ENCODE results near the gene CCDC187.

The CCDC187 gene

DNA sequence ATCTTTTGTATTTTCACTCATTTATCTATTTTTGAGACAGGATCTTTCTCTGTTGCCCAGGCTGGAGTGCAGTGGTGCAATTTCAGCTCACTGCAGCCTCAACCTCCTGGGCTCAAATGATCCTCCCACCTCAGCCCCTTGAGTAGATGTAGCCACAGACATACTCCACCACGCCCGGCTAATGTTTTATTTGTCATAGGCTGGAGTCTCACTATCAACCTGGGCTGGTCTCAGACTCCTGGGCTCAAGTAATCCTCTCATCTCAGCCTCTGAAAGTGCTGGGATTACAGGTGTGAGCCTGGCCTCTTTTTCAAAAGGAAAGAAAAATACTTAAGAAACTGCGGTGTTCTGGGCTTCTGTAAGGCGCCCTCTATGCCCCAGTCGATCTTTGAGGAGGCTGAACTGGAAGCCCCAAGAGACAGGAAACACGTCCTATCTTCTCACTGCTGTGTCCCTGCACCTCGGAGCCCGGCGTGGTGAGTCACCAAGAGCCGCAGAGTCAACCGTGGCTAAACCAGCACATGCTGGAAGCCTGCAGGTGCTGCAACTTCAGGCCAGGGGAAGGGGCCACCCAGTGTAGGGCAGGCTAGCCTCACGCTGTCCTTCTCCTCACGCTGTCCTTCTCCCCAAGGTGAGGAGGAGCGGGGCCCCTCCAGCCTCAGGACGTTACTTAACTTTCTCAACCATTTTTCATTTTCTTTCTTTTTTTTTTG lies 83.7 kb downstream of the CCDC187 start:
- DNase-seq, result no peak

GRCh38 chr9:136219276-136219675 lies 84.6 kb downstream of the CCDC187 start:
- DNase-seq, result no peak

- no peak for DNase-seq
Measured at GRCh38 chr9:136218673-136219072, 85.2 kb downstream of the CCDC187 start.

GRCh38 chr9:136218271-136218670 lies 85.6 kb downstream of the CCDC187 start:
- DNase-seq, result no peak

DNA sequence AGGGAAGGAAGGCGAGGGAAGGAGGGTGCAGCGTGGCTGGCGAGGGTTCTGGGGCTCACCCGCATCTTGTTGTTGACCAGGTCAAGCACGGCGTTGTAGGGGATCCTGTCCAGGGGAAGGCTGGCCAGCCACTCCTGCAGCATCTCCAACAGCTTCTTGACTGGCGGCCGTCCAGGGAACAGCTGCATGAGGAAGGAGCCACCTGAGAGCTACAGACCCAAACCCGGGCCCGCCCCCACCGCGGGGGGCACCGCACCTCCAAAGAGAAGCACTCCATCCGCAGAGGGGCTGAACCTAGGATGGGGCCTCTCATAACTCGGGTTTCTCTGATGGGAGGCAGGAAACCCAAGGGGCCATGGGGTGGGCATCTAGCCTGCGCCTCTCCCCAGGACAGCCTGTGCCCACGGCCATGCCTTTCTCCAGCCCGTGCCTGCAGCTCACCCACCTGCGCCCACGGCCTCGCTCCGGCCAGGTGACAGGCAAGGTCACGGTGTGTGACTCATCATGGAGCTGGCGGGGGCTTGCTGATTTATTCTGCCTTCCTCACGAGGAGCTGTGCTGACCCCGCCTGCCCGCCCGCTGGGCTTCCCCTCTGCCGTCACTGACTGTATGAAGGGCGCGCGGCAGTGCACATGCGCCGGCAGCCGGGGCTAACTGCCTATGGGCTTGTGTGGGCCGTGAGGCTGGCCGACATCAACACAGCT lies 87.2 kb downstream of the CCDC187 start:
- DNase-seq, result no peak

- no peak for DNase-seq
Measured at GRCh38 chr9:136213733-136214132, 90.2 kb downstream of the CCDC187 start.

GRCh38 chr9:136212345-136212950 lies 91.4 kb downstream of the CCDC187 start:
- no peak for DNase-seq

- no peak for DNase-seq
Measured at GRCh38 chr9:136211441-136212344, 92.2 kb downstream of the CCDC187 start.

DNA sequence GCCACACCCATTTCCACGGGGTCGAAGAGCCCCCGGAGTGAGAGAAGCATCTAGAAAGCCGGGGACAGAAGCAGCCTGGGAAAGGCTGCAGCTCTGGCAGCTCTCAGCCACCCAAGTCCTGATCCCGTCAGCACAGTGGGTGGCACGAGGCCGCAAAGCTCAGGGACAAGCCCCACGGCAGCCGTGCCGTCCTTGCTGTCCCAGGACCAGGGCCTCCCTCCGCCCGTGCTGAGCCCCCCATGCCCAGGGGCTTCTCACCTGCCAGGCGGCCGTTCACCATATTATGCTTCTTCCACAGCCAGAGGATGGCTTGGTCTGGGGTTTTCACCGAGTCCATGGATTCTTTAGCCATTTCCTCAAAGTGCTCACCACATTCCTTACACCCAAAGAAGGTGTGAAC lies 92.9 kb downstream of the CCDC187 start:
- DNase-seq, result no peak

GRCh38 chr9:136210276-136210675 lies 93.6 kb downstream of the CCDC187 start:
- no peak for DNase-seq

- no peak for DNase-seq
Measured at GRCh38 chr9:136209786-136210185, 94.1 kb downstream of the CCDC187 start.

- DNase-seq, result no peak
Measured at GRCh38 chr9:136209232-136209631, 94.7 kb downstream of the CCDC187 start.

DNA sequence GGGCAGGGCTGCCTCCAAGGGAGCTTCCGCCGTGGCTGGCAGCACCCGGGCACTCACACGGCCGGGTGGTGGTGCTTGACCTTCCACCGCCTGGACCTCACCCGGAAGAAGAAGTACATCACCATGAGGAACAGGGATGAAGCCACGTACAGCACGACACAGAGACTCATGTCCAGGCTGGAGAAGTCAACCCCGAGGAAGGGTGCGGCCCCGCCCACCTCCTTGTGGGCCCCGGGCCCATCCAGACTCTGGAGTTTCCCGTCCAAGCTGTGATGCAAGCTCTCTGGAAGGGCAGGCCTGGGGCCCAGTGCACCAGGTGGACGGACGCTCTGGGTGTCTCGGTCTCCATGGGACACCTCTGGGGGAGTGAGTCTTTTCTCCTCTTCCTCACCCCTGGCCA lies 95.2 kb downstream of the CCDC187 start:
- no peak for DNase-seq

DNA sequence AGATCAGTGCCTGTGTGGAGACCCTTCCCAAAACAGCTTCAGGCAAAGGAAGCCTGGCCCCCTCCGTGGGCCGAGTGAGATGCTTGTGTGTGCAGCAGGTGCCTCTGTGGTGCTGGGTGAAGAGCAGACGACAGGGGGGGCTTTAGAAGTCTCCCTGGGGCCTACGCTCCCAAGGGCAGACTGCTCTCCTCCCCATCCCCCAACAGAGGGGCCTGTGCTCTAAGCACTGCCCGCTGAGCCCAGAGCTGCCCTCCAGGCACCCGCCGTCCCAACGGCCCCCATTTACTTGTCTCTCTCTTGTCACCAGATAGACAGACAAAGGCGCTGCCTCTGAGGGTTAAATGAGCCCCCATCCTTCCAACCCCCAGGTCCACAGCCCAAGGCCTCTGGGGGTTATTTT lies 96.3 kb downstream of the CCDC187 start:
- no peak for DNase-seq

DNA sequence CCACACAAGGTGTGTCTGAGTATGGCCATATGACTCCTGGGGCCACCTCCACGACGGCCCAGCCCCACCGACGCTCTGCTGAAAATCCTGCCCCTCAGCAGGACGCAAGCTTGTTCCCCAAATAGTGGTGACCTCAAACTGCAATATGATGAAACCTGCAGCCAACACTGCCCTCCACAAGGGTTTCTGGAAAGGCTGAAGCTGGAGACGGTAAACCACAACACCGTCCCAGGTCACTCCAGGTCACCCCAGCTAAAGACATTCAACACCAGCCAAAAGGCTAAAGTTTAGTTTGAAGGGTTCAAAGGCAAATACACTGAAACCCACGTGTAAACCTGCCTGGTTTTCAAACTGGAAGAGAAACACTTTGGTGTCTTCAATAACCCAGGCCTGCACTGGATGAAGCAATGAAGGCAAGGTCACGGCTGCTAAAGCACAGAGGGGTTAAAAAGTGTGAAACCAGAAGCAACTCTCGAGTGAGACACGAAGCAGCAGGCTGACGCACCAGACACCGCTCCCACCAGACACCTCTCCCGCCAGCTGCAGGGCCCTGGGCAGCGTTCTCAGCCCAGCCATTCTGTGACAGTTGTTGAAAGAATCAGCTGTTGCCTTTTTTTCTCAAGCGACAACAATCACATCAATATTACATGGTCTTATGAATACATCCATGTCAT lies 97.2 kb downstream of the CCDC187 start:
- DNase-seq, result no peak

DNA sequence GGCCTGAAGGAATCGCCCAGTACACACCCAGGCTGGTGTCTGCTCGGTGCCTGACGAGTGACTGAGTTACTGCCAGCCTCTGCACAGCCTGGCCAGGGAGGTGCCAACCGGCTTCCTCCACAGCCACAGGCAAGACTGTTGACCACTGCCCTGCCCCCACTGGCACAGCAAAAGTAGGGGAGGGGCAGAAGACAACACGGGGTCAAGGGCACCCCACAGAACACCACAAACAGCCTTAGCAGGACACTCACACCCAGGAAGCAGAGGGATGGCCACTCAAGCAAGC lies 98.2 kb downstream of the CCDC187 start:
- DNase-seq, result no peak

DNA sequence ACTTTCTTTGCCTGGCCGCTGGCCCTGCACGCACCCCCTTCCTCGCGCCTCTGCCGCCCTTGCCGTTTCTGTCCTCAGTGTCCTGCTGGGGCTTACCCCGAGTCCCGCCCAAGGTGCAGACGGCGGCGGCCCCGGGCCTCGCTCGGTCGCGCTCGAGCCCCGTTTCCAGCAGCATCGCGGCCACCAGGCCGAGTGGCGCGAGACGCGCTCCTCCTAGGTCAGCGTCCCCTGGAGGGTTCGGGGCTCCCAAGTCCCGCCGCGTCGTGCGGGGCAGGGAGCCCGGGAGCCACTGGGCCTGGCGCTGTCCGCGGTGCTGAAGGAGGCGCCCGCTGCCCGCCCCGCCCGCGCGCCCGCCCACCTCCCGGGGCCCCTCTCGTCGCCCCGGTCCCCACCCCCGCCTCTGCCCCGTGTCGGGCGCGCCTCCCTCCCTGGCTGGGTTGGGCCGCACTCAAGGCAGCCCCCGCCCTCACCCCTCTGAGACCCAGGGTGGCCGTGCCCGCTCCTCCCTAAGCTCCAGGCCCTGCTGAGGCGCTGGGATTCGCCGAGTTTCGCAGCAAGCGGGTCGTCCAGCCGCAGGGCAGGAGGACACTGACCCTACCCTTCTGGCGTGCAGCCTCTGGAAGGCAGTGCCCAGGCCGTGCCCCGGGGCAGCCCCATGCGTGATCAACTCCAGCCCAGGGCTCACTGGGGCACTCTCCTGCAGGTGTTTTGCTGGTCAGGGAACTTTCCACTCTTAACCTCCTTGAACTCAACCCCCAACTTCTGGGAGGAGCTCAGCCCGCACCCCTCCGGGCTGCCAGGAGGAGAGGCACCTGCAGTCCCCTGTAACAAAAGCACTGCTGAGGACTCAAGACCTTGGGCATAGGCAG lies 98.8 kb downstream of the CCDC187 start, which contains the start of gene LHX3:
LHX3 (minus strand) TSS at position 291 of the 869 bp plus-strand sequence; CDS start at position 175, 116 bp downstream.
- DNase-seq, result no peak

DNA sequence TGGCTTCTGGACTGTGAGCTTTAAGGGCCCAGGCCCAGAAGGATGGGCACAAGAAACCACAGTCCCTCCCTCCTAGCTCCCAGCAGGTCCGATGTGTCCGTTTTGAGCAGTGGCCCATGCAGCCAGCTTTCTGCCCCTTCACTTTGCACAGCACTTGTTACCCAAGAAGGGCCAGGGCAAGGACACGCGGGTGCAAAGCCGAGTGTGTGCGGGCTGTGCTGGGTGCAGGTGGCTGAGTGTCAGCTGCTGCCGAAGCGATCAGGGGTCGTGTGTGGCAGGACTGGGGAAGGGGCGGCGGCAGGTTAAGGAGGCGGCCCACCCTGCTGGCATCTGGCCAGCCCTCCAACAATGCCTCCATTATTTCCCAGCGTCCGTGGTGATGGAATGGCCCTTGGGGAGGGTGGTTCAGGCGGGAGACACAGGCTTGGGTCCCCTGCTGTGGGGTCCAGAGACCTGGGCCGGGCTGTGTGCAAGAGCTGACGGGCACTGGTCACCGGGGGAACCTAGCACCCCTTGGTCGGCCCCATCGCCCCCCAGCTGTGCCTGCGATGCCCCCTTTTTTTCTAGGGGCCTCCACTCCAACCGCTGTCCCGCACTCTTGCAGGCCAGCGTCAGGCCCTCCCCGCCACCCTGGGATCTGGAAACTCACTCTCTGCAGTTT lies 99.6 kb downstream of the CCDC187 start:
- no peak for DNase-seq

DNA sequence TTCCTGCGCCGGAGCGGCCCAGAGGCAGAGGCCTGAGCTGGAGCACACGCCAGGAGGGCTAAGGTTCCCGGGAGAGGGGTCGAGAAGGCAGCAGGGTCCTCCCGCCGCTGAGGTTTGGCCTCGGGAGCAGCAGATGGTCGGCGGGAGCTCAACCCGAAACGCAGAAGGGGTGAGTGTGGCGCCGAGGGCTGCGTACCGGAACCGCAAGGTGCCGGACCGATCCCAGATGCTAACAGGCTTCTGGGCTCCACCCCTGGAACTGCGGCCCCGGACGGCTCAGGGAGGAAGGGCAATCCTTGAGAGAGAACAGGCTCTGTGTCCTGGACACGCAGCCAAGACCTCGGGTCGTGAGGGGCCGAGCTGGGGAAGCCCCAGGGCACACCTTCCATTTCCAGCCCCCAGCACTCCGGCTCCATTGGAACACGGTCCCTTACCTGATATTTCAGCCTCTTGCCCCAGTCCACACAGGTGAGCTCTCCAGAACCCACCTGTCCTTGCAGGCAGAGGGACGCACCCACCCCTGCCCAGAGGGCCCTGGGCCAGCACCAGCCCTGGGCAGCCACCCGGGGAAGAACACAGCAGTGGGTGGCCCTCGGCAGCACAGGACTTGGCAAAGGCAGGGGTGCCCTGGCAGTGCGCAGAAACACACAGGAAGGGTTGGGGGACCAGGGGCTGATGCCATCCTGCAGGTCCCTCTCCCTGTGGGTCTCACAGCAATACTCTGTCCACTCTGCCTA lies 100.3 kb downstream of the CCDC187 start:
- no peak for DNase-seq
